ELF-1 (cell line): ENCODE results near the gene FOXD4L1.
"Not testable (repeated sequence)": the region's sequence is repeated elsewhere in the genome, so short reads cannot be mapped to it uniquely, and the experiment has no call there.

Experiments used
- DNase-seq: peaks from one replicate; pipeline ENCODE4 v3.0.0-alpha.2; 2016; ENCODE audit warnings: low read depth, low spot score

Gene FOXD4L1

DNA sequence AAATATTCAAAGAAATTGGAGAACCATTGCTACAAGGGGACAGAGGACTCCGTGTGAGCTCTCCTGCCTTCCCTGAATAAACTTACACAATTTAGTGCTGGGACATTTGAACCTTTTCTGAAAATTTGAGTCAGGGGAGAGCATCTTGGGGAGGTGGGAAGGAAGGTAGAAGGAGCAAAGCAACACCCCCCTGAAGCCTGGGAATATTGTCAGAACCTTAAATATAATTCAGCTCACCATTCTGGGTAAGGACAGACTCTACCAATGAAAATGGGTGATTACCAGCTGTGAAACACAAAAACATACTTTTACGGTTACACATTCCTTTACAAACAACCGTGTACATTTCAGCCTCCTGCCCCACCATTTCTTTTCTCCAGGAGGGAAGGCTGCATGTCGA, at the start of gene FOXD4L1:
TSS of gene FOXD4L1 (plus strand) at position 301 of the 400 bp plus-strand sequence. CDS start 592 bp downstream, outside the sequence.
- not testable (repeated sequence) for DNase-seq

- not testable (repeated sequence) for DNase-seq
Observed at GRCh38 chr2:113465770-113466169, 32.7 kb upstream of the FOXD4L1 start.

- DNase-seq: peak; percentile 63
Observed at GRCh38 chr2:113476688-113477368, 21.6 kb upstream of the FOXD4L1 start.

- not testable (repeated sequence) for DNase-seq
Observed at GRCh38 chr2:113496527-113496926, 1.9 kb upstream of the FOXD4L1 start.

DNA sequence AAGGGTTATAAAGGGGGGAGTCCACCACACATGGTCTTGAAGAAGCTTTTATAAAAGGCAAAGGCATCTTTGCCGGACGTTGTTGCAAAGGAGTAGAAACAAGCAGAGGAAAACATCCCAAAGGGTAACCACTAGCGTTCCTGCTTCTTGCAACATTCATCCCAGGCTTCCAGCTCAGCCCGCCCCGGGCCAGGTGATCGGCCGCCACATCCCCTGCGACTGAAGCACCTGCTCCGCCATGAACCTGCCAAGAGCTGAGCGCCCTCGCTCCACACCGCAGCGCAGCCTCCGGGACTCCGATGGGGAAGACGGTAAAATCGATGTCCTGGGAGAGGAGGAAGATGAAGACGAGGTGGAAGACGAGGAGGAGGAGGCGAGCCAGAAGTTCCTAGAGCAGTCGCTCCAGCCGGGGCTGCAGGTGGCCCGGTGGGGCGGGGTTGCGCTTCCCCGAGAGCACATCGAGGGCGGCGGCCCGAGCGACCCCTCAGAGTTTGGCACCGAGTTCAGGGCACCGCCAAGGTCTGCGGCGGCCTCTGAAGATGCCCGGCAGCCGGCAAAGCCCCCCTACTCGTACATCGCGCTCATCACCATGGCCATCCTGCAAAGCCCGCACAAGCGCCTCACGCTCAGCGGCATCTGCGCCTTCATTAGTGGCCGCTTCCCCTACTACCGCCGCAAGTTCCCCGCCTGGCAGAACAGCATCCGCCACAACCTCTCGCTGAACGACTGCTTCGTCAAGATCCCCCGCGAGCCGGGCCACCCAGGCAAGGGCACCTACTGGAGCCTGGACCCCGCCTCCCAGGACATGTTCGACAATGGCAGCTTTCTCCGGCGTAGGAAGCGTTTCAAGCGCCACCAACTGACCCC, 787 bp downstream of the FOXD4L1 start:
- DNase-seq: peak; percentile 6

GRCh38 chr2:113499886-113500722, 1.6 kb downstream of the FOXD4L1 start:
- peak; percentile 16 for DNase-seq

GRCh38 chr2:113500723-113501038, 2.2 kb downstream of the FOXD4L1 start:
- not testable (repeated sequence) for DNase-seq

GRCh38 chr2:113502216-113503093, 4.0 kb downstream of the FOXD4L1 start:
- DNase-seq: peak; percentile 22

DNA sequence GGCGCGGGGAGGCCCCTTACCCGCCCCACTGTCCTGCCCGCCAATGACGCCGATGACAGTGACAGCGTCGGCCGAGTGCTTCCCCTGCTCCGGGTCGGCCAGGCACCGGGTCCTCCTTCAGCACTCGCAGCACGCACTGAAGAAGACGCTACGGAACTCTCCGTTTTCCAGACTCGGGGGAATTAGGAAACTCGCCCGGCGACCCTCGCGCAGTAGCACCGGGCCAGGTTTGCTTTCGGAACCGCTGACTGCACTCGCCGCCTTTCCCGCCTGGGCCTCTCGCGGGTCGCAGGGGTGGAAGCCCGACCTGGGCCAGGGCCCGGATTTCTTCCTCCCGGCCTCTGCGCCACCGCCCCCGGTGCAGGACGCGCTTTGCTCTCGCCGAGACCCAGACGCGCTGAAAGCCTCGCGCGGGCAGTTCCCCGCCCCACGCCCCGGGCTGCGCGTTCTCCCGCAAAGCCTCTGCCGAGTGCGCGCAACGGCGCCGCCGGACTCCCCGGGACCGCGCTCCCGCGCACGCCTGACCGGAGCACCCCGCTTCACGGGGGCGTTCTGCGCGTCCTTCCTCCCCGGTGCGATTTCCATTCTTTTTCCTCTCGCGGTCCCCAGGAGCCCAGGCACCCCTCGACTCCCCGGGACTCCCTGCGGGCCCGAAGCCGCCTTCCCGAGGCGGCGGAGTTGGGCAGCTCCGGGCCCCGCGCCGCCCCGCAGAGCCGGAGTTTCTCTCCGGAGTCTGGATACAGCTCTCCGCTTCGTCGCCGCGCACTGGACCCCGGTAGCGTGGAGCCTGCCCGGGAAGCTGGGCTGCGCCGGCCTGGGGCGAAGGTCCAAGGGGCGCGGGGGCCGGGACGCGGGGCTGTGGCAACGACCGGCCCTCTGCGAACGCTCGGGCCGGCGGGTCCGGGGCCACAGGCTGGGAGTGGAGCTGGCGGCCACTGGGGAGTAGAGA, 4.9 kb downstream of the FOXD4L1 start:
- peak; percentile 77 for DNase-seq

GRCh38 chr2:113504081-113504480, 5.6 kb downstream of the FOXD4L1 start:
- DNase-seq: peak; percentile 39

DNA sequence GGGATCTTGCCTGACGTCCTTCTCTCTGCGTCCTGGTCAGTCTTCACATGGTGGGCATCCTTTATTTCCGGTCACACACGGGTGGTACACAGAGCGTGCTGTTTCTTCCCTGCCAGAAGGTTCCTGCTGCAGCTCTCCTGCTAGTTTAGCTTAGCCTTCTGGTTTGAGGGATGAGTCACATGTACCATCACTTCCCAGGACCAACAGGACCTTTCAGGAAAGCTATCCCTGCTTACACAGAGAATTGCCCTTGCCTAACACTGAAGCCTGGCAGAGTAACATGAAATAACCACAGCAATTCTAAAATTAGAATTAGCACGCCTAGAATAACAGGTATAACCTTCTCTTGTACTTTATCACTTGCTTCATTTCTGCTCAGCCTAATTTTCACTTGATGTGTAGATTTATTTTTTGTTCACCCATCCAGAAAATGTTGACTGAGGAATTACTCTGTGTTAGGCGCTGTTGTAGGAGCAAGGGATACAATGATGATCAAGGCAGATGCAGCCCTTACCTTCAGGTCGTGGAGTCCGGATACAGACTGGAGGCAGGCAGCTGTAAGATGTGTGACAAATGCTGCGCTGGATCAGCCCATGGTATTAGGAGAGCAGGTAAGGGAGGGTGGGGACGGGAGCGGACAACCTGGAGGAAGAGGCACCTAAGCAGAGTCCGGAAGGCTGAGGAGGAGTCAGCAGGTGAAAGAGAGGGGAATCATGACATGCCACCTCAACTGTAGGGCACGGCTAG, 9.1 kb downstream of the FOXD4L1 start:
- not testable (repeated sequence) for DNase-seq

GRCh38 chr2:113508187-113508586, 9.7 kb downstream of the FOXD4L1 start:
- not testable (repeated sequence) for DNase-seq

DNA sequence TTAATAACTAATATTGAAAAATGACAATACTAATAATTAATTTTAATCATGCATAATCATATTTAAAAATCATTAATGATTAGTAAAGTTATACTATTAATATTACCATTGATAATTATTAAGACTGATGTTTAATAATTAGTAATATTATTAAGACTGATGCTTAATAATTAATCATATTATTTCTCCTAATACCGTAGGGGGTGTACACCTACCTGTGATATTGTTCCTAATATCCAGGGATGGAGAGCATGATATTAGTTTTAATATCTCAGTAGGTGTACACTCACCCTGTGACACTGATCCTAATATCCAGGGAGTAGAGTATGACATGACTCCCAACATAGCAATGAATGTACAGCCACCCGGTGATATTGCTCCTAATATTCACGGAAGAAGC, 12.4 kb downstream of the FOXD4L1 start:
- not testable (repeated sequence) for DNase-seq

- DNase-seq: not testable (repeated sequence)
Observed at GRCh38 chr2:113511859-113512258, 13.4 kb downstream of the FOXD4L1 start.

DNA sequence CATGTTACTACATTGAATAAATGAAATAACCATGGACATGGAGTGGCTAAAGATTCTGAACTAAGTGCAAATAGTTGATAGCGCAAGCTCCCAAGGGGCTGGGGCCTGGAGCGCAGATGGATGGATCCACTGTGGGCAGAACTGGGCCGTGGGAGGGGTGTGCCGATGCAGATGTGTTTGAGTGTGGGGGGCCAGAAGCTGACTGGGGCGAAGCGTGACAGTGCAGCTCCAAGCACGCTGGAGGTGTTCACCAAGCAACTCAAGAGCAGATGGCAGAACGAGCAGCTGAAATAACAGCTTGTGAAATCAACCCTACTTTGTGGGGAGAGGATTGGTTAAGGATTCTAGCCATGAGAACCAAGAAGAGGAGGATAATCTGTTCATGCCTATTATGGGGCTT, 17.0 kb downstream of the FOXD4L1 start:
- DNase-seq: not testable (repeated sequence)

DNA sequence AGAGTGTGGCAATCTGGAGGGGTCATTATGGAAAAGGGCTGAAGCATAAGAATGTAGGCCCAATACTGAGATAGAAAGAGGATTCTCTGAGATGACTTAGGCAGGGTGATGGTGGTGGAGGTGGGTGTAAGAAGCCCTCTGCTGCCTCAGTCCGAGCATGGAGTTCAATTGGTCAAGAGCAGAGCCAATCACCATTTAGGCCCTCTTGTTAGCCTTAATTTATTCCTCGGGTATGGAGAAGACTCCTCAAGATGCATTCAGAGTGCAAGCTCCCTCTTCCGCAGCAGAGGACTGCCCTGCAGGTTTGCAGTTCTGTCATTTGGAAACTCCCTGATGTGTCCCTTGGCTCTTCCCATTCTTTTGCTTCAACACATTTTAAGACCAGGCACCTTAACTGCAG, 17.5 kb downstream of the FOXD4L1 start:
- DNase-seq: not testable (repeated sequence)

GRCh38 chr2:113517025-113517424, 18.6 kb downstream of the FOXD4L1 start:
- DNase-seq: not testable (repeated sequence)

GRCh38 chr2:113520837-113521236, 22.4 kb downstream of the FOXD4L1 start:
- not testable (repeated sequence) for DNase-seq

- DNase-seq: not testable (repeated sequence)
Observed at GRCh38 chr2:113521492-113521891, 23.0 kb downstream of the FOXD4L1 start.
